ENCODE data around the gene CPSF4L. TPM values are rescaled to one million over a fixed set of nuclear protein-coding genes. Genes with fewer than 3 reads are reported as not detected.

The CPSF4L gene
- polyA plus RNA-seq, 3 donors, result not detected

DNA sequence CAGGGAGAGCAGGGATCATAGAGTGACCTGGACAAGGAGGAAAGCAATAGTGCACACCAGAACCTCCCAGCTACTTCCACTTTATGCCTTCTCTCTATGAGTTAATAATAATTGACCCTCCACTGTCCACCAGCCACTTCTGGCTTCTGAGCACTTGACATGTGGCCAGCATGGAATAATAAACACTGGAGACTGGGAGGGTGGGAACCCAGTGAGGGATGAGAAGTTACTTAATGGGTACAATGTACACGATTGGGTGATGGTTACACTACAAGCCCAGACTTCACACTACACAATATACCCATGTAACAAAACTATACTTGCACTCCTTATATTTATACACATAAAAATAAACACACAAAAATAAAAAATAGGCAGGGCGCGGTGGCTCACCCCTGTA, 38.7 kb upstream of the CPSF4L start:
- WGBS (ENCODE audit: insufficient coverage), result 100% methylated on average over 2 of the region's 3 CpGs
- peaks cover 2 to 4% (median 3%) of the 10 kb centered on the region in 3 donors for H3K27me3 Mint-ChIP-seq (ENCODE audit: low read depth in 3 of 3)
- peak overlapping the region in 1 of 7 donors; percentile 36 for H3K27ac Mint-ChIP-seq

GRCh38 chr17:73297934-73298861, 36.5 kb upstream of the CPSF4L start:
- peaks cover 52% of the 10 kb centered on the region for H3K79me2 ChIP-seq (ENCODE audit: insufficient read depth, low read length)
- no peak for DNase-seq
- WGBS (ENCODE audit: insufficient coverage), result 23% methylated on average over 10 of the region's 15 CpGs

More for the DNA sequence above, 38.7 kb upstream of the CPSF4L start:
- TF ChIP-seq, protein P1, sequence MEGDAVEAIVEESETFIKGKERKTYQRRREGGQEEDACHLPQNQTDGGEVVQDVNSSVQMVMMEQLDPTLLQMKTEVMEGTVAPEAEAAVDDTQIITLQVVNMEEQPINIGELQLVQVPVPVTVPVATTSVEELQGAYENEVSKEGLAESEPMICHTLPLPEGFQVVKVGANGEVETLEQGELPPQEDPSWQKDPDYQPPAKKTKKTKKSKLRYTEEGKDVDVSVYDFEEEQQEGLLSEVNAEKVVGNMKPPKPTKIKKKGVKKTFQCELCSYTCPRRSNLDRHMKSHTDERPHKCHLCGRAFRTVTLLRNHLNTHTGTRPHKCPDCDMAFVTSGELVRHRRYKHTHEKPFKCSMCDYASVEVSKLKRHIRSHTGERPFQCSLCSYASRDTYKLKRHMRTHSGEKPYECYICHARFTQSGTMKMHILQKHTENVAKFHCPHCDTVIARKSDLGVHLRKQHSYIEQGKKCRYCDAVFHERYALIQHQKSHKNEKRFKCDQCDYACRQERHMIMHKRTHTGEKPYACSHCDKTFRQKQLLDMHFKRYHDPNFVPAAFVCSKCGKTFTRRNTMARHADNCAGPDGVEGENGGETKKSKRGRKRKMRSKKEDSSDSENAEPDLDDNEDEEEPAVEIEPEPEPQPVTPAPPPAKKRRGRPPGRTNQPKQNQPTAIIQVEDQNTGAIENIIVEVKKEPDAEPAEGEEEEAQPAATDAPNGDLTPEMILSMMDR (IDR thresholded peaks at IDR 0.05), result no peak
- Mint-ChIP-seq H3K4me1 (peaks cover 21% of the 10 kb centered on the region), H3K4me3 (no peak overlapping the region), H3K36me3 (peaks cover 7 to 9% of the 10 kb centered on the region in 2 donors), H3K9me3 (no peaks in the 10 kb centered on the region)
- Histone ChIP-seq H2AFZ (ENCODE audit: insufficient read depth, low read depth, low read length, poor library complexity, severe bottlenecking) (no peak overlapping the region), H3K9me3 (replicated peaks in 1 of 2; ENCODE audit: control insufficient read depth in 1 of 2, insufficient read depth in 1 of 2, low read length in 2 of 2) (no peaks in the 10 kb centered on the region), H3K4me1 (ENCODE audit: control insufficient read depth in 1 of 2, insufficient read depth in 2 of 2, low read length in 2 of 2) (peaks cover 15 to 17% of the 10 kb centered on the region in 2 donors), H4K20me1 (ENCODE audit: insufficient read depth, low read length) (peaks cover 42% of the 10 kb centered on the region), H3K79me2 (ENCODE audit: insufficient read depth, low read length) (peaks cover 60% of the 10 kb centered on the region), H3K9ac (ENCODE audit: insufficient read depth, low read length, poor library complexity, severe bottlenecking) (no peak overlapping the region), H3K36me3 (replicated peaks in 1 of 2; ENCODE audit: control insufficient read depth in 1 of 2, insufficient read depth in 2 of 2, low read length in 2 of 2) (no peaks in the 10 kb centered on the region), H3K4me3 (replicated peaks in 1 of 3; ENCODE audit: low read depth in 2 of 3, low read length in 3 of 3) (no peak overlapping the region), H3K27me3 (ENCODE audit: control insufficient read depth in 2 of 2, insufficient read depth in 2 of 2, low read length in 2 of 2) (no peaks in the 10 kb centered on the region), H3K4me2 (replicated peaks; ENCODE audit: extremely low read depth, low read length, poor library complexity, severe bottlenecking) (no peak overlapping the region), H3K27ac (ENCODE audit: low read depth in 1 of 2, low read length in 2 of 2) (no peak overlapping the region)
- intact Hi-C loops (cut with micrococcal nuclease), result no loop called here
- no peak for DNase-seq

More at GRCh38 chr17:73297934-73298861, 36.5 kb upstream of the CPSF4L start:
- no peak overlapping the region for H2AFZ ChIP-seq (ENCODE audit: insufficient read depth, low read depth, low read length, poor library complexity, severe bottlenecking)
- no peak overlapping the region for H3K4me3 ChIP-seq (replicated peaks in 1 of 3; ENCODE audit: low read depth in 2 of 3, low read length in 3 of 3)
- H3K9me3 Mint-ChIP-seq, result no peaks in the 10 kb centered on the region
- H3K36me3 Mint-ChIP-seq, result peaks cover 12 to 14% of the 10 kb centered on the region in 2 donors
- H3K27ac ChIP-seq (ENCODE audit: low read depth in 1 of 2, low read length in 2 of 2), result no peak overlapping the region
- H3K4me1 ChIP-seq (ENCODE audit: control insufficient read depth in 1 of 2, insufficient read depth in 2 of 2, low read length in 2 of 2), result peaks cover 10 to 11% of the 10 kb centered on the region in 2 donors
- peaks cover 2 to 5% (median 4%) of the 10 kb centered on the region in 3 donors for H3K27me3 Mint-ChIP-seq (ENCODE audit: low read depth in 3 of 3)
- no peaks in the 10 kb centered on the region for H3K9me3 ChIP-seq (replicated peaks in 1 of 2; ENCODE audit: control insufficient read depth in 1 of 2, insufficient read depth in 1 of 2, low read length in 2 of 2)
- intact Hi-C loops (cut with micrococcal nuclease), result no loop called here
- peaks cover 34% of the 10 kb centered on the region for H4K20me1 ChIP-seq (ENCODE audit: insufficient read depth, low read length)
- no peaks in the 10 kb centered on the region for H3K27me3 ChIP-seq (ENCODE audit: control insufficient read depth in 2 of 2, insufficient read depth in 2 of 2, low read length in 2 of 2)
- TF ChIP-seq, protein P1 (IDR thresholded peaks at IDR 0.05), result no peak
- peaks cover 20% of the 10 kb centered on the region for H3K4me1 Mint-ChIP-seq
- no peaks in the 10 kb centered on the region for H3K36me3 ChIP-seq (replicated peaks in 1 of 2; ENCODE audit: control insufficient read depth in 1 of 2, insufficient read depth in 2 of 2, low read length in 2 of 2)
- H3K9ac ChIP-seq (ENCODE audit: insufficient read depth, low read length, poor library complexity, severe bottlenecking), result no peak overlapping the region
- no peak overlapping the region for H3K4me2 ChIP-seq (replicated peaks; ENCODE audit: extremely low read depth, low read length, poor library complexity, severe bottlenecking)
- H3K4me3 Mint-ChIP-seq, result no peak overlapping the region
- no peak overlapping the region for H3K27ac Mint-ChIP-seq

All from CD14-positive monocyte (primary cell).